K562 (cell line): Measurements from ENCODE around the gene ZNF45. TPM values are rescaled to one million over a fixed set of nuclear protein-coding genes. Genes with fewer than 3 reads are reported as not detected.

Source experiments
- CBX3 ChIP-seq, 2 experiments: IDR thresholded peaks; 1 replicate in 1 of 2; 2 replicates in 1 of 2; pipeline ENCODE4 v1.6.1; 2012; ENCODE audit warnings: inconsistent platforms in 2 of 2, low read length in 2 of 2, borderline replicate concordance in 1 of 2, control low read depth in 1 of 2
- CREB3L1 ChIP-seq: fragments of 450-650 bp; IDR thresholded peaks from 2 replicates; pipeline ENCODE4 v1.6.1; 2014; ENCODE audit warnings: low read depth, mild to moderate bottlenecking, moderate library complexity, borderline replicate concordance
- DLX4 ChIP-seq: fragments of 250-450 bp; sonication (Bioruptor Pico); IDR thresholded peaks from 2 replicates; pipeline ENCODE4 v1.6.1; 2021; ENCODE audit warnings: mild to moderate bottlenecking
- KDM2B ChIP-seq: fragments of 250-450 bp; sonication (Bioruptor Pico); IDR thresholded peaks from 2 replicates; pipeline ENCODE4 v1.8.0; 2021; ENCODE audit warnings: mild to moderate bottlenecking, moderate library complexity
- LARP7 ChIP-seq: fragments of 450-650 bp; IDR thresholded peaks from 2 replicates; pipeline ENCODE4 v1.6.1; 2016
- PML ChIP-seq: IDR thresholded peaks from 2 replicates; pipeline ENCODE4 v1.6.1; 2012; ENCODE audit warnings: low read length, inconsistent platforms
- POLR2AphosphoS5 ChIP-seq: IDR thresholded peaks from 2 replicates; pipeline ENCODE4 v1.6.1; 2011; ENCODE audit warnings: mild to moderate bottlenecking, low read depth, low read length, moderate library complexity; ENCODE audit not compliant: control insufficient read depth, insufficient read depth
- RBBP5 ChIP-seq: fragments of 200-600 bp; sonication (generic); IDR thresholded peaks from 2 replicates; pipeline ENCODE4 v1.6.1; 2012; ENCODE audit warnings: borderline replicate concordance, mild to moderate bottlenecking, low read length, control low read depth, inconsistent platforms; ENCODE audit not compliant: insufficient read depth, poor library complexity, severe bottlenecking
- SMAD3 ChIP-seq: fragments of 450-650 bp; formaldehyde crosslinking; conservative IDR thresholded peaks from 2 replicates; pipeline ENCODE4 v1.4.0; 2020; ENCODE audit warnings: mild to moderate bottlenecking
- SRSF1 ChIP-seq: fragments of 200-400 bp; formaldehyde crosslinking; IDR thresholded peaks from 2 replicates; pipeline ENCODE4 v1.6.1; 2017; ENCODE audit warnings: mild to moderate bottlenecking, low read depth, low read length, moderate library complexity
- TFAP4 ChIP-seq: sonication (generic); formaldehyde crosslinking; IDR thresholded peaks from 2 replicates; pipeline ENCODE4 v1.8.0; 2022; ENCODE audit warnings: missing genetic modification reagents, mild to moderate bottlenecking, moderate library complexity, borderline replicate concordance
- ZBTB2 ChIP-seq: fragments of 450-650 bp; IDR thresholded peaks from 2 replicates; pipeline ENCODE4 v1.6.1; 2016; ENCODE audit warnings: antibody characterized with exemption
- ZKSCAN1 ChIP-seq: fragments of 150-350 bp; IDR thresholded peaks from 2 replicates; pipeline ENCODE4 v1.6.1; 2016; ENCODE audit warnings: low read depth, low read length
- ZNF253 ChIP-seq: fragments of 250-450 bp; sonication (Bioruptor Pico); conservative IDR thresholded peaks from 2 replicates; pipeline ENCODE4 v1.6.1; 2021; ENCODE audit warnings: mild to moderate bottlenecking
- ZNF347 ChIP-seq: fragments of 450-650 bp; formaldehyde crosslinking; IDR thresholded peaks from 2 replicates; pipeline ENCODE4 v1.4.0; 2020; ENCODE audit warnings: low read depth, mild to moderate bottlenecking, moderate library complexity
- ZNF445 ChIP-seq: fragments of 250-450 bp; sonication (Bioruptor Pico); IDR thresholded peaks from 2 replicates; pipeline ENCODE4 v1.4.0; 2020; ENCODE audit warnings: low read depth, mild to moderate bottlenecking, moderate library complexity
- ZNF449 ChIP-seq: fragments of 250-450 bp; sonication (Bioruptor Pico); IDR thresholded peaks from 2 replicates; pipeline ENCODE4 v1.8.0; 2022; ENCODE audit warnings: moderate library complexity, mild to moderate bottlenecking, inconsistent platforms
- ZNF639 ChIP-seq, 2 experiments: fragments of 200-800 bp in 1 of 2; sonication (Bioruptor generic) in 1 of 2; sonication (generic) in 1 of 2; formaldehyde crosslinking in 1 of 2; IDR thresholded peaks in 1 of 2; conservative IDR thresholded peaks in 1 of 2; 2 replicates each; pipeline versions ENCODE4 v1.5.0 to v1.6.1; 2016 to 2020; ENCODE audit warnings: missing compliant biosample characterization in 1 of 2, missing genetic modification characterization in 1 of 2, missing genetic modification reagents in 1 of 2
- ZNF644 ChIP-seq: fragments of 200-800 bp; sonication (Bioruptor generic); IDR thresholded peaks from 2 replicates; pipeline ENCODE4 v1.6.1; 2016; ENCODE audit warnings: low read depth, missing genetic modification characterization, missing compliant biosample characterization
- polyA plus RNA-seq, 8 experiments: library from polyadenylated mRNA; depleted of rRNA in 4 of 8; stranded (reverse) in 5 of 8; unstranded in 3 of 8; fragments of >200 nt; fragmentation: Nextera tagmentation in 2 of 8; fragmentation: Illumina TruSeq in 1 of 8; extraction: Ambion mirVana in 2 of 8; extraction: Trizol in 1 of 8; gene quantifications; 2 replicates each; pipeline versions ENCODE4 v1.2.1 to v1.2.3, GENCODE V29; 2011 to 2014; ENCODE audit warnings: inconsistent platforms in 1 of 8, missing spikeins in 1 of 8
- total RNA-seq, 7 experiments: library from RNA; depleted of rRNA in 6 of 7; stranded (reverse); fragments of >200 nt in 6 of 7; fragmentation: Illumina TruSeq in 2 of 7; extraction: Trizol in 2 of 7; gene quantifications; 2 replicates each; pipeline versions ENCODE4 v1.2.1 to v1.2.3, GENCODE V29; 2011 to 2021; ENCODE audit warnings: low replicate concordance in 1 of 7

The ZNF45 gene
- total and polyA plus RNA-seq, 9 of the 15 experiments (the other 6 are each of a cell fraction or from before 2014, with no cell fraction given), result 2.6 to 10.6 (median 9.4) TPM

- TF ChIP-seq PML, result no peak
- no peak for TF ChIP-seq ZNF449 (CRISPR knock-in tag)
- no peak for TF ChIP-seq SMAD3 (CRISPR knock-in tag)
- TF ChIP-seq ZKSCAN1, result peak; percentile 26; the same call in 1 of the 2 replicates
- peak in 1 of 2 experiments; percentile 90; a peak in 2 of 3 replicates for TF ChIP-seq CBX3 (IDR thresholded peaks at IDR 0.05; ENCODE audit: borderline replicate concordance in 1 of 2, low read length in 2 of 2)
- no peak for TF ChIP-seq ZNF253
- no peak for TF ChIP-seq ZBTB2
- TF ChIP-seq TFAP4 (CRISPR knock-in tag), result peak; percentile 62; the same call in 1 of the 2 replicates
- TF ChIP-seq CREB3L1, result peak; percentile 81; the same call in 1 of the 2 replicates
- TF ChIP-seq SRSF1, result no peak
- 0 out of 2 replicates have a peak, but pooled peaks have one; percentile 23 for TF ChIP-seq POLR2AphosphoS5
- peak; percentile 31 for TF ChIP-seq RBBP5
- TF ChIP-seq LARP7, result no peak
- no peak for TF ChIP-seq ZNF347
- no peak for TF ChIP-seq ZNF445 (CRISPR knock-in tag)
- no peak for TF ChIP-seq ZNF639 (CRISPR knock-in tag; conservative IDR thresholded peaks at IDR 0.05 in 1 of 2, IDR thresholded peaks at IDR 0.05 in 1 of 2)
- no peak for TF ChIP-seq DLX4
- TF ChIP-seq ZNF644 (tag), result 0 out of 2 replicates have a peak, but pooled peaks have one; percentile 51
- no peak for TF ChIP-seq KDM2B
These were observed 16.0 kb upstream of the ZNF45 start, which contains the start of gene ZNF221 (continued) for GRCh38 chr19:43950834-43951645.
